Keratinocyte (primary cell): ENCODE results near the gene RDX.

Source experiments
- EZH2 ChIP-seq: IDR thresholded peaks from one replicate; pipeline ENCODE4 v1.6.1; 2012; ENCODE audit warnings: inconsistent platforms, mild to moderate bottlenecking, low read length, moderate library complexity
- TF ChIP-seq, protein P1 (sequence below), 3 experiments: IDR thresholded peaks in 1 of 3; conservative IDR thresholded peaks in 1 of 3; optimal IDR thresholded peaks in 1 of 3; 2 replicates in 2 of 3; 3 replicates in 1 of 3; pipeline versions ENCODE3 to v1.5.1; 2011; ENCODE audit warnings: low read length in 3 of 3, mild to moderate bottlenecking in 3 of 3, moderate library complexity in 2 of 3, control low read depth in 1 of 3, inconsistent platforms in 1 of 3; ENCODE audit not compliant: insufficient read depth in 2 of 3; ENCODE audit errors: extremely low read depth in 1 of 3

DNA sequence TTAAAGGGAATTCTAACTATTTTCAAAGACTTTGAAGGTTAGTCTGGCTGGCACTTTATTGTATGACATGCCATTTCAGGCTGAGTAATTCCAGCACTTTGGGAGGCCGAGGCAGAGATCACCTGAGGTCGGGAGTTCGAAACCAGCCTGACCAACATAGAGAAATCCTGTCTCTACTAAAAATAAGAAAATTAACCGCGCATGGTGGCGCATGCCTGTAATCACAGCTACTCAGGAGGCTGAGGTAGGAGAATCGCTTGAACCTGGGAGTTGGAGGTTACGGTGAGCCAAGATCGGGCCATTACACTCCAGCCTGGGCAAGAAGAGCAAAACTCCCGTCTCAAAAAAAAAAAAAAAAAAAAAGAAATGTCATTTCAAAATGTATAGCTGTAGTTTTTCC, 95.6 kb downstream of the RDX start:
- TF ChIP-seq, protein P1, sequence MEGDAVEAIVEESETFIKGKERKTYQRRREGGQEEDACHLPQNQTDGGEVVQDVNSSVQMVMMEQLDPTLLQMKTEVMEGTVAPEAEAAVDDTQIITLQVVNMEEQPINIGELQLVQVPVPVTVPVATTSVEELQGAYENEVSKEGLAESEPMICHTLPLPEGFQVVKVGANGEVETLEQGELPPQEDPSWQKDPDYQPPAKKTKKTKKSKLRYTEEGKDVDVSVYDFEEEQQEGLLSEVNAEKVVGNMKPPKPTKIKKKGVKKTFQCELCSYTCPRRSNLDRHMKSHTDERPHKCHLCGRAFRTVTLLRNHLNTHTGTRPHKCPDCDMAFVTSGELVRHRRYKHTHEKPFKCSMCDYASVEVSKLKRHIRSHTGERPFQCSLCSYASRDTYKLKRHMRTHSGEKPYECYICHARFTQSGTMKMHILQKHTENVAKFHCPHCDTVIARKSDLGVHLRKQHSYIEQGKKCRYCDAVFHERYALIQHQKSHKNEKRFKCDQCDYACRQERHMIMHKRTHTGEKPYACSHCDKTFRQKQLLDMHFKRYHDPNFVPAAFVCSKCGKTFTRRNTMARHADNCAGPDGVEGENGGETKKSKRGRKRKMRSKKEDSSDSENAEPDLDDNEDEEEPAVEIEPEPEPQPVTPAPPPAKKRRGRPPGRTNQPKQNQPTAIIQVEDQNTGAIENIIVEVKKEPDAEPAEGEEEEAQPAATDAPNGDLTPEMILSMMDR (optimal IDR thresholded peaks at IDR 0.05 in 1 of 3, IDR thresholded peaks at IDR 0.05 in 1 of 3, conservative IDR thresholded peaks at IDR 0.05 in 1 of 3; ENCODE audit: extremely low read depth in 1 of 3, insufficient read depth in 2 of 3, low read length in 3 of 3): no peak
- no peak for TF ChIP-seq EZH2
